Measurements from ENCODE around the gene EN2.

Gene EN2

GRCh38 chr7:155483245-155483644, 25.3 kb downstream of the EN2 start:
- no peak for DNase-seq (ENCODE audit: insufficient read length, low spot score)
- no peak for TF ChIP-seq PAX5 (IDR thresholded peaks at IDR 0.05; ENCODE audit: insufficient read depth, low read length, severe bottlenecking)
- TF ChIP-seq POLR2A (IDR thresholded peaks at IDR 0.05; ENCODE audit: low read depth, low read length) = no peak
- TF ChIP-seq POLR2AphosphoS5 (IDR thresholded peaks at IDR 0.05; ENCODE audit: low read depth, low read length) = no peak
- TF ChIP-seq SPI1 (IDR thresholded peaks at IDR 0.05; ENCODE audit: low read depth, low read length) = no peak
- no peak for FAIRE-seq

- TF ChIP-seq TAF1 (IDR thresholded peaks at IDR 0.05; ENCODE audit: low read depth, low read length) (no peak), SPI1 (IDR thresholded peaks at IDR 0.05; ENCODE audit: low read depth, low read length) (no peak), POU2F2 (IDR thresholded peaks at IDR 0.05; ENCODE audit: low read depth, low read length) (no peak), POLR2AphosphoS5 (IDR thresholded peaks at IDR 0.05; ENCODE audit: low read depth, low read length) (no peak), POLR2A (IDR thresholded peaks at IDR 0.05; ENCODE audit: low read depth, low read length) (no peak), PAX5 (IDR thresholded peaks at IDR 0.05; ENCODE audit: insufficient read depth, low read length, severe bottlenecking) (no peak)
- DNase-seq (ENCODE audit: insufficient read length, low spot score) (no peak), FAIRE-seq (no peak)
These were observed 26.0 kb downstream of the EN2 start for GRCh38 chr7:155483868-155484325.

GRCh38 chr7:155484483-155485399, 26.8 kb downstream of the EN2 start:
- TF ChIP-seq POLR2AphosphoS5 (IDR thresholded peaks at IDR 0.05; ENCODE audit: low read depth, low read length) (no peak), PAX5 (IDR thresholded peaks at IDR 0.05; ENCODE audit: insufficient read depth, low read length, severe bottlenecking) (no peak), SPI1 (IDR thresholded peaks at IDR 0.05; ENCODE audit: low read depth, low read length) (no peak), POU2F2 (IDR thresholded peaks at IDR 0.05; ENCODE audit: low read depth, low read length) (no peak), POLR2A (IDR thresholded peaks at IDR 0.05; ENCODE audit: low read depth, low read length) (no peak), TAF1 (IDR thresholded peaks at IDR 0.05; ENCODE audit: low read depth, low read length) (no peak)
- FAIRE-seq (no peak), DNase-seq (ENCODE audit: insufficient read length, low spot score) (no peak)

- no peak for TF ChIP-seq POLR2AphosphoS5 (IDR thresholded peaks at IDR 0.05; ENCODE audit: low read depth, low read length)
- TF ChIP-seq PAX5 (IDR thresholded peaks at IDR 0.05; ENCODE audit: insufficient read depth, low read length, severe bottlenecking) = no peak
- TF ChIP-seq SPI1 (IDR thresholded peaks at IDR 0.05; ENCODE audit: low read depth, low read length) = no peak
- TF ChIP-seq TAF1 (IDR thresholded peaks at IDR 0.05; ENCODE audit: low read depth, low read length) = no peak
- TF ChIP-seq POLR2A (IDR thresholded peaks at IDR 0.05; ENCODE audit: low read depth, low read length) = no peak
- no peak for TF ChIP-seq POU2F2 (IDR thresholded peaks at IDR 0.05; ENCODE audit: low read depth, low read length)
- FAIRE-seq (no peak), DNase-seq (ENCODE audit: insufficient read length, low spot score) (no peak)
These were observed 29.0 kb downstream of the EN2 start for GRCh38 chr7:155486783-155487508.

- TF ChIP-seq TAF1 (IDR thresholded peaks at IDR 0.05; ENCODE audit: low read depth, low read length) (no peak), SPI1 (IDR thresholded peaks at IDR 0.05; ENCODE audit: low read depth, low read length) (no peak), POLR2A (IDR thresholded peaks at IDR 0.05; ENCODE audit: low read depth, low read length) (no peak), POU2F2 (IDR thresholded peaks at IDR 0.05; ENCODE audit: low read depth, low read length) (no peak), POLR2AphosphoS5 (IDR thresholded peaks at IDR 0.05; ENCODE audit: low read depth, low read length) (no peak), PAX5 (IDR thresholded peaks at IDR 0.05; ENCODE audit: insufficient read depth, low read length, severe bottlenecking) (no peak)
- FAIRE-seq (no peak), DNase-seq (ENCODE audit: insufficient read length, low spot score) (no peak)
These were observed 29.9 kb downstream of the EN2 start for GRCh38 chr7:155487509-155488482.

GRCh38 chr7:155488483-155489127, 30.7 kb downstream of the EN2 start:
- DNase-seq (ENCODE audit: insufficient read length, low spot score) (no peak), FAIRE-seq (no peak)
- TF ChIP-seq POU2F2 (IDR thresholded peaks at IDR 0.05; ENCODE audit: low read depth, low read length) = no peak

GRCh38 chr7:155489158-155489840, 31.4 kb downstream of the EN2 start:
- DNase-seq (ENCODE audit: insufficient read length, low spot score) (no peak), FAIRE-seq (no peak)
- TF ChIP-seq POLR2A (IDR thresholded peaks at IDR 0.05; ENCODE audit: low read depth, low read length) (no peak), TAF1 (IDR thresholded peaks at IDR 0.05; ENCODE audit: low read depth, low read length) (no peak), POU2F2 (IDR thresholded peaks at IDR 0.05; ENCODE audit: low read depth, low read length) (no peak), PAX5 (IDR thresholded peaks at IDR 0.05; ENCODE audit: insufficient read depth, low read length, severe bottlenecking) (no peak), SPI1 (IDR thresholded peaks at IDR 0.05; ENCODE audit: low read depth, low read length) (no peak), POLR2AphosphoS5 (IDR thresholded peaks at IDR 0.05; ENCODE audit: low read depth, low read length) (no peak)
